ENCODE measurements around the gene PLA2G6.

DNA sequence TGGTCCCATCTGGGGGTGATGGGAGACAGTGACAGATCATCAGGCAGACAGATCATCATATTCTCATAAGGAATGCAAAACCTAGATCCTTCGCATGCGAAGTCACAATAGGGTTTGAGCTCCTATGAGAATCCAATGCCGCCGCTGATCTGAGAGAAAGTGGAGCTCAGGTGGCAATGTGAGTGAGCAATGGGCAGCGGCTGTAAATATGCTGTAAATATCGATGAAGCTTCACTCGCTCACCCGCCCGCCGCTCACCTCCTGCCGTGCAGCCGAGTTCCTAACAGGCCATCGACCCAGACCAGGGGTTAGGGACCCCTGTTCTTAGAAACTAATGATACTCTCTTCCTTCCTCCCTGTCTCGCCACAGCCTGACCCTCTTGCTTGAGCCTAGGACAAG is 9.4 kb upstream of the PLA2G6 start:
- no peak for TF ChIP-seq RCOR1 (IDR thresholded peaks at IDR 0.05; ENCODE audit: insufficient replicate concordance, low read length)
- TF ChIP-seq MAZ (IDR thresholded peaks at IDR 0.05; ENCODE audit: borderline replicate concordance, low read depth, low read length): no peak
- TF ChIP-seq, protein P1, sequence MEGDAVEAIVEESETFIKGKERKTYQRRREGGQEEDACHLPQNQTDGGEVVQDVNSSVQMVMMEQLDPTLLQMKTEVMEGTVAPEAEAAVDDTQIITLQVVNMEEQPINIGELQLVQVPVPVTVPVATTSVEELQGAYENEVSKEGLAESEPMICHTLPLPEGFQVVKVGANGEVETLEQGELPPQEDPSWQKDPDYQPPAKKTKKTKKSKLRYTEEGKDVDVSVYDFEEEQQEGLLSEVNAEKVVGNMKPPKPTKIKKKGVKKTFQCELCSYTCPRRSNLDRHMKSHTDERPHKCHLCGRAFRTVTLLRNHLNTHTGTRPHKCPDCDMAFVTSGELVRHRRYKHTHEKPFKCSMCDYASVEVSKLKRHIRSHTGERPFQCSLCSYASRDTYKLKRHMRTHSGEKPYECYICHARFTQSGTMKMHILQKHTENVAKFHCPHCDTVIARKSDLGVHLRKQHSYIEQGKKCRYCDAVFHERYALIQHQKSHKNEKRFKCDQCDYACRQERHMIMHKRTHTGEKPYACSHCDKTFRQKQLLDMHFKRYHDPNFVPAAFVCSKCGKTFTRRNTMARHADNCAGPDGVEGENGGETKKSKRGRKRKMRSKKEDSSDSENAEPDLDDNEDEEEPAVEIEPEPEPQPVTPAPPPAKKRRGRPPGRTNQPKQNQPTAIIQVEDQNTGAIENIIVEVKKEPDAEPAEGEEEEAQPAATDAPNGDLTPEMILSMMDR (conservative IDR thresholded peaks at IDR 0.05; ENCODE audit: low read depth, low read length): no peak
- TF ChIP-seq RAD21 (IDR thresholded peaks at IDR 0.05; ENCODE audit: low read length): no peak
- no peak for TF ChIP-seq SMC3 (IDR thresholded peaks at IDR 0.05; ENCODE audit: low read depth, low read length)
- no peak for TF ChIP-seq RFX5 (IDR thresholded peaks at IDR 0.05; ENCODE audit: low read depth, low read length)
- TF ChIP-seq MXI1 (IDR thresholded peaks at IDR 0.05; ENCODE audit: borderline replicate concordance, low read depth, low read length): no peak
- TF ChIP-seq, protein P2, sequence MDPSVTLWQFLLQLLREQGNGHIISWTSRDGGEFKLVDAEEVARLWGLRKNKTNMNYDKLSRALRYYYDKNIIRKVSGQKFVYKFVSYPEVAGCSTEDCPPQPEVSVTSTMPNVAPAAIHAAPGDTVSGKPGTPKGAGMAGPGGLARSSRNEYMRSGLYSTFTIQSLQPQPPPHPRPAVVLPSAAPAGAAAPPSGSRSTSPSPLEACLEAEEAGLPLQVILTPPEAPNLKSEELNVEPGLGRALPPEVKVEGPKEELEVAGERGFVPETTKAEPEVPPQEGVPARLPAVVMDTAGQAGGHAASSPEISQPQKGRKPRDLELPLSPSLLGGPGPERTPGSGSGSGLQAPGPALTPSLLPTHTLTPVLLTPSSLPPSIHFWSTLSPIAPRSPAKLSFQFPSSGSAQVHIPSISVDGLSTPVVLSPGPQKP (IDR thresholded peaks at IDR 0.05; ENCODE audit: borderline replicate concordance, low read depth, low read length): no peak
- no peak for TF ChIP-seq CEBPB (IDR thresholded peaks at IDR 0.05; ENCODE audit: low read depth, low read length)
- TF ChIP-seq POLR2A (IDR thresholded peaks at IDR 0.05; ENCODE audit: low read depth, low read length): no peak
- no peak for TF ChIP-seq BHLHE40 (IDR thresholded peaks at IDR 0.05; ENCODE audit: low read depth, low read length)
- no peak for TF ChIP-seq NFE2L2 (IDR thresholded peaks at IDR 0.05; ENCODE audit: low read depth, low read length)
- no peak for TF ChIP-seq MAFK (IDR thresholded peaks at IDR 0.05; ENCODE audit: low read depth, low read length)
- TF ChIP-seq CHD1 (IDR thresholded peaks at IDR 0.05; ENCODE audit: low read depth, low read length): no peak

Data from IMR-90 (cell line).